Right lobe of liver (tissue), 6 donors: ENCODE measurements around the gene ALDH1L1. TPM values are rescaled to one million over a fixed set of nuclear protein-coding genes. Genes with fewer than 3 reads are reported as not detected.
A peak's percentile ranks its signal among the peaks of the same experiment; 100 is the strongest.

Source experiments
- ATAC-seq, 4 donors: fragments of 200-7000 bp; cut with Tn5 transposase; one replicate each; pipeline ENCODE4 v1.9.1; 2020; ENCODE audit warnings: mild to moderate bottlenecking in 4 of 4, moderate library complexity in 4 of 4
- DNase-seq, 3 donors: peaks; one replicate each; pipeline ENCODE4 v3.0.0-alpha.2; 2020
- H3K27ac ChIP-seq, 3 donors: fragments of 200-600 bp; one replicate each; pipeline ENCODE4 v1.8.0; 2022
- H3K27me3 ChIP-seq, 2 donors: fragments of 200-600 bp; one replicate each; pipeline ENCODE4 v1.8.0; 2022
- H3K36me3 ChIP-seq, 4 donors: fragments of 200-600 bp; sonication (generic) in 1 of 4; one replicate each; pipeline versions ENCODE4 v1.5.1 to v1.8.0; 2017 to 2022; ENCODE audit warnings: control low read depth in 1 of 4
- H3K4me1 ChIP-seq, 4 donors: fragments of 200-600 bp; sonication (generic) in 1 of 4; one replicate each; pipeline versions ENCODE4 v1.5.1 to v1.8.0; 2017 to 2022; ENCODE audit warnings: control low read depth in 1 of 4
- H3K4me3 ChIP-seq, 3 donors: fragments of 200-600 bp; one replicate each; pipeline ENCODE4 v1.8.0; 2022
- H3K9me3 ChIP-seq, 4 donors: fragments of 200-600 bp; sonication (generic) in 1 of 4; one replicate each; pipeline versions ENCODE4 v1.5.1 to v1.8.0; 2017 to 2022; ENCODE audit warnings: control low read depth in 1 of 4
- POLR2A ChIP-seq: fragments of 450-650 bp; IDR thresholded peaks from one replicate; pipeline ENCODE4 v1.6.1; 2017; ENCODE audit warnings: antibody characterized with exemption, mild to moderate bottlenecking
- WGBS: methylation state at CpG from one replicate; pipeline ENCODE4 v1.1.6; 2018; ENCODE audit warnings: low coverage, low lambda C conversion rate; ENCODE audit not compliant: insufficient coverage; ENCODE audit errors: missing lambda C conversion rate; 5-methylcytosine and 5-hydroxymethylcytosine counted together
- intact Hi-C, 2 donors: fragments of 100-400 bp; cut with DNase I; formaldehyde crosslinking; loops; one replicate each; pipeline versions ENCODE4 v1.11.2 to v1.14.1; 2022
- total RNA-seq, 6 experiments: library from RNA; depleted of rRNA in 2 of 6; stranded (reverse); fragments of >200 nt in 2 of 6; fragmentation: NEBNext Ultra II Directional in 3 of 6; extraction: Animal tissue kit (Norgen Biotek cat#: 25700) in 3 of 6; gene quantifications; one replicate each; pipeline versions ENCODE4 v1.1.0 to v1.2.4, GENCODE V29; 2016 to 2023
- TF ChIP-seq, protein P1 (sequence below), 4 donors: fragments of 200-600 bp in 3 of 4; fragments of 450-650 bp in 1 of 4; IDR thresholded peaks; one replicate each; pipeline versions ENCODE4 v1.5.1 to v1.8.0; 2016 to 2022; ENCODE audit warnings: antibody characterized with exemption in 4 of 4, mild to moderate bottlenecking in 2 of 4
- donor health status: DM: no; HTN: yes; CAD: no.
- donor health status: DM: no; HTN: no; CAD: no.
- donor health status: DM: no; HTN: no; CAD: no.
- donor health status: DM: no; HTN: yes; CAD: no.
- donor health status: DM: no; HTN: yes; CAD: no.

Gene ALDH1L1
- total RNA-seq, 6 experiments from 2014 or later: 94.9 to 962 (median 353) TPM

- Histone ChIP-seq H3K36me3 (peaks cover 0 to 20% (median 2%) of the 10 kb centered on the region in 4 donors), H3K4me1 (peaks cover 0 to 28% (median 9%) of the 10 kb centered on the region in 4 donors), H3K9me3 (no peaks in the 10 kb centered on the region), H3K27me3 (no peaks in the 10 kb centered on the region), H3K4me3 (no peak overlapping the region), H3K27ac (no peak overlapping the region)
- DNase-seq: no peak
- intact Hi-C loops: no loop called here
- TF ChIP-seq, protein P1, sequence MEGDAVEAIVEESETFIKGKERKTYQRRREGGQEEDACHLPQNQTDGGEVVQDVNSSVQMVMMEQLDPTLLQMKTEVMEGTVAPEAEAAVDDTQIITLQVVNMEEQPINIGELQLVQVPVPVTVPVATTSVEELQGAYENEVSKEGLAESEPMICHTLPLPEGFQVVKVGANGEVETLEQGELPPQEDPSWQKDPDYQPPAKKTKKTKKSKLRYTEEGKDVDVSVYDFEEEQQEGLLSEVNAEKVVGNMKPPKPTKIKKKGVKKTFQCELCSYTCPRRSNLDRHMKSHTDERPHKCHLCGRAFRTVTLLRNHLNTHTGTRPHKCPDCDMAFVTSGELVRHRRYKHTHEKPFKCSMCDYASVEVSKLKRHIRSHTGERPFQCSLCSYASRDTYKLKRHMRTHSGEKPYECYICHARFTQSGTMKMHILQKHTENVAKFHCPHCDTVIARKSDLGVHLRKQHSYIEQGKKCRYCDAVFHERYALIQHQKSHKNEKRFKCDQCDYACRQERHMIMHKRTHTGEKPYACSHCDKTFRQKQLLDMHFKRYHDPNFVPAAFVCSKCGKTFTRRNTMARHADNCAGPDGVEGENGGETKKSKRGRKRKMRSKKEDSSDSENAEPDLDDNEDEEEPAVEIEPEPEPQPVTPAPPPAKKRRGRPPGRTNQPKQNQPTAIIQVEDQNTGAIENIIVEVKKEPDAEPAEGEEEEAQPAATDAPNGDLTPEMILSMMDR (IDR thresholded peaks at IDR 0.05): no peak
- no peak for TF ChIP-seq POLR2A
- ATAC-seq: no peak
- WGBS: 68% methylated on average over 5 of the region's 6 CpGs
Measured at GRCh38 chr3:126166009-126166408, 14.4 kb downstream of the ALDH1L1 start.

DNA sequence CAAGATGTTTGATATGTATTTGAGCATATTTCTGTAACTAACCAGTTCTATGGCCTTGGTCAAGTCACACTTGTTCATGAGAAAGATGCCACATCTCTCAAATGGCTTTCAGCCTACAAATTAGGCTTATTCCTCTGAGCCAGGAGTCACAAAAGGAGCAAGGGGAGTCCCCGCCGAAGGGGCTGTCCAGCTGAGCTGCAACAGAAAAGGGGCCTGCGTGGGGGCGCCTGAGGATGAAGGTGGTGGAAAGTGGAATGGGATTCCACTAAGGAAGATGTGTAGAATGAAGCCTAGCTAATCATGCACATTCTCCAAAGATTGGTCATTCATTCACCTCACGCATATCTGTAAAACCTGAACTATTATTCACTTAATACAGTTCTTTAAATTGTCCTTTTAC lies 19.1 kb downstream of the ALDH1L1 start:
- Histone ChIP-seq H3K4me1 (no peaks in the 10 kb centered on the region), H3K9me3 (no peaks in the 10 kb centered on the region), H3K27me3 (no peaks in the 10 kb centered on the region), H3K4me3 (no peak overlapping the region), H3K36me3 (peaks cover 0 to 67% (median 26%) of the 10 kb centered on the region in 4 donors), H3K27ac (no peak overlapping the region)
- intact Hi-C loops: no loop called here
- no peak for DNase-seq
- 89% methylated on average over 5 of the region's 5 CpGs for WGBS
- no peak for TF ChIP-seq POLR2A
- TF ChIP-seq, protein P1 (IDR thresholded peaks at IDR 0.05): no peak
- no peak for ATAC-seq

GRCh38 chr3:126160243-126161210 lies 19.9 kb downstream of the ALDH1L1 start:
- intact Hi-C loops: no loop called here
- no peak overlapping the region for H3K4me3 ChIP-seq
- peak in 1 of 4 donors; percentile 3 for ATAC-seq
- H3K36me3 ChIP-seq: peaks cover 0 to 68% (median 30%) of the 10 kb centered on the region in 4 donors
- no peaks in the 10 kb centered on the region for H3K27me3 ChIP-seq
- WGBS: 90% methylated on average over 10 of the region's 10 CpGs
- peak in 1 of 3 donors; percentile 36 for DNase-seq
- H3K27ac ChIP-seq: no peak overlapping the region
- H3K9me3 ChIP-seq: no peaks in the 10 kb centered on the region
- no peaks in the 10 kb centered on the region for H3K4me1 ChIP-seq
- TF ChIP-seq POLR2A: no peak
- TF ChIP-seq, protein P1 (IDR thresholded peaks at IDR 0.05): no peak

- DNase-seq: peak in 1 of 3 donors; percentile 54
- 83% methylated on average over 1 of the region's 1 CpG for WGBS
- no peak overlapping the region for H3K27ac ChIP-seq
- H3K9me3 ChIP-seq: no peaks in the 10 kb centered on the region
- intact Hi-C loops: no loop called here
- peak in 2 of 4 donors; percentile 12 to 17 for ATAC-seq
- H3K36me3 ChIP-seq: peaks cover 0 to 77% (median 35%) of the 10 kb centered on the region in 4 donors
- H3K27me3 ChIP-seq: no peaks in the 10 kb centered on the region
- TF ChIP-seq POLR2A: no peak
- TF ChIP-seq, protein P1 (IDR thresholded peaks at IDR 0.05): no peak
- H3K4me3 ChIP-seq: no peak overlapping the region
- H3K4me1 ChIP-seq: no peaks in the 10 kb centered on the region
Measured at GRCh38 chr3:126159476-126159875, 20.9 kb downstream of the ALDH1L1 start.
